Neural progenitor cell (in vitro differentiated cells): ENCODE data around the gene LYPLA2. TPM values are rescaled to one million over a fixed set of nuclear protein-coding genes. Genes with fewer than 3 reads are reported as not detected.
A peak's percentile ranks its signal among the peaks of the same experiment; 100 is the strongest.

Experiments used
- DNase-seq: peaks from one replicate; pipeline ENCODE4 v3.0.0-alpha.2; 2016; ENCODE audit warnings: low spot score
- H2AFZ ChIP-seq: fragments of 200-600 bp; sonication (generic); replicated peaks from 2 replicates; pipeline ENCODE4 v1.6.1; 2016; ENCODE audit warnings: antibody characterized with exemption
- H3F3A ChIP-seq: fragments of 200-600 bp; sonication (generic); 2 replicates; pipeline ENCODE4 v1.6.1; 2016; ENCODE audit warnings: antibody characterized with exemption, low read depth
- H3K27ac ChIP-seq: fragments of 200-600 bp; sonication (generic); 2 replicates; pipeline ENCODE4 v1.5.1; 2016; ENCODE audit warnings: mild to moderate bottlenecking
- H3K27me3 ChIP-seq: fragments of 200-600 bp; sonication (generic); 2 replicates; pipeline ENCODE4 v1.6.1; 2016; ENCODE audit warnings: mild to moderate bottlenecking, moderate library complexity
- H3K36me3 ChIP-seq: fragments of 200-600 bp; sonication (generic); 2 replicates; pipeline ENCODE4 v1.5.1; 2016
- H3K4me1 ChIP-seq: fragments of 200-600 bp; sonication (generic); 2 replicates; pipeline ENCODE4 v1.6.1; 2016; ENCODE audit warnings: mixed run types
- H3K4me2 ChIP-seq: fragments of 200-600 bp; sonication (generic); 2 replicates; pipeline ENCODE4 v1.6.1; 2016
- H3K4me3 ChIP-seq: fragments of 200-600 bp; sonication (generic); 2 replicates; pipeline ENCODE4 v1.5.1; 2016
- H3K79me2 ChIP-seq: fragments of 200-600 bp; sonication (generic); 2 replicates; pipeline ENCODE4 v1.6.1; 2016; ENCODE audit warnings: low read depth
- H3K9ac ChIP-seq: fragments of 200-600 bp; sonication (generic); 2 replicates; pipeline ENCODE4 v1.6.1; 2016
- H3K9me3 ChIP-seq: fragments of 200-600 bp; sonication (generic); 2 replicates; pipeline ENCODE4 v1.5.1; 2016; ENCODE audit warnings: low read depth
- H4K20me1 ChIP-seq: fragments of 200-600 bp; sonication (generic); 2 replicates; pipeline ENCODE4 v1.6.1; 2016; ENCODE audit warnings: low read depth
- H3K27ac Mint-ChIP-seq: 3 replicates; pipeline ENCODE4 v1.8.0; 2021; ENCODE audit warnings: mixed read lengths
- H3K27me3 Mint-ChIP-seq: 2 replicates; pipeline ENCODE4 v1.8.0; 2022; ENCODE audit warnings: low read depth, mild to moderate bottlenecking, inconsistent platforms, moderate library complexity, mixed read lengths; ENCODE audit not compliant: insufficient read depth
- H3K36me3 Mint-ChIP-seq: 3 replicates; pipeline ENCODE4 v1.8.0; 2021; ENCODE audit warnings: mixed read lengths
- H3K4me1 Mint-ChIP-seq: 3 replicates; pipeline ENCODE4 v1.8.0; 2021; ENCODE audit warnings: mixed read lengths
- H3K4me3 Mint-ChIP-seq: 3 replicates; pipeline ENCODE4 v1.8.0; 2021; ENCODE audit warnings: mild to moderate bottlenecking, moderate library complexity, mixed read lengths
- H3K9me3 Mint-ChIP-seq: 3 replicates; pipeline ENCODE4 v1.8.0; 2020; ENCODE audit warnings: mixed read lengths
- CTCF ChIP-seq: fragments of 200-600 bp; sonication (generic); IDR thresholded peaks from 2 replicates; pipeline ENCODE4 v1.5.1; 2017; ENCODE audit warnings: antibody characterized with exemption, mild to moderate bottlenecking
- EZH2 ChIP-seq: fragments of 200-600 bp; sonication (generic); IDR thresholded peaks from 2 replicates; pipeline ENCODE4 v1.6.1; 2017; ENCODE audit warnings: antibody characterized with exemption, mild to moderate bottlenecking, moderate library complexity
- EZH2phosphoT487 ChIP-seq: fragments of 200-600 bp; sonication (generic); IDR thresholded peaks from 2 replicates; pipeline ENCODE4 v1.6.1; 2017; ENCODE audit warnings: antibody characterized with exemption
- total RNA-seq: library from RNA; depleted of rRNA; stranded (reverse); fragments of >200 nt; gene quantifications from 2 replicates; pipeline ENCODE4 v1.2.3, GENCODE V29; 2015; ENCODE audit warnings: low replicate concordance

The LYPLA2 gene
- total RNA-seq, 1 donor from 2014 or later: 41.8 TPM

DNA sequence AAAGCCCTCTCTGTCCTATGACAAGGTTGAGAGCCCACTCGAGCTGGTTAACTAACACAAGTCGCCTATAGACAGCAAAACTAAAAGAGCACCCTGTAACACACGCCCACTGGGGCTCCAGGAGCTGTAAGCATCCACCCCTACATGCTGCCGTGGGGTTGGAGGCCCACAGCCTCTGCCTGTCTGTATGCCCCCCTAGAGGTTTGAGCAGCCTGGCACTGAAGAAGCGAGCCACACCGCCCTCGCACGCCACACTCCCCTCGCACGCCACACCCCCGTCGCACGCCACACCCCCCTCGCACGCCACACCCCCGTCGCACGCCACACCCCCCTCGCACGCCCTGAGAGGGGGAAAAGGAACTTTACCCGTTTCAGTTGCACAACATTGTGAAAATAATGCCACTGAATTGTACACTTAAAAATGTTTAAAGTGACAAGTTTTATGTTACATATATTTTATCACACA is 47.5 kb downstream of the LYPLA2 start:
- no peak overlapping the region for H3K27ac Mint-ChIP-seq
- no peaks in the 10 kb centered on the region for H3K36me3 ChIP-seq
- peak; percentile 59 for DNase-seq
- H3K9me3 ChIP-seq: no peaks in the 10 kb centered on the region
- peak overlapping the region; percentile 83 for H2AFZ ChIP-seq
- H3K36me3 Mint-ChIP-seq: no peaks in the 10 kb centered on the region
- H3K4me1 Mint-ChIP-seq: peaks cover 5% of the 10 kb centered on the region
- no peak for TF ChIP-seq EZH2
- no peak for TF ChIP-seq CTCF
- H3K27ac ChIP-seq: no peak overlapping the region
- peak overlapping the region; percentile 80 for H3K4me3 Mint-ChIP-seq
- H4K20me1 ChIP-seq: no peaks in the 10 kb centered on the region
- H3K27me3 Mint-ChIP-seq: peaks cover 10% of the 10 kb centered on the region
- no peaks in the 10 kb centered on the region for H3K79me2 ChIP-seq
- H3K27me3 ChIP-seq: peaks cover 31% of the 10 kb centered on the region
- H3K4me1 ChIP-seq: peaks cover 4% of the 10 kb centered on the region
- peak overlapping the region; percentile 41 for H3K4me3 ChIP-seq
- H3K9me3 Mint-ChIP-seq: no peaks in the 10 kb centered on the region
- H3K9ac ChIP-seq: no peak overlapping the region
- peak overlapping the region; percentile 77 for H3K4me2 ChIP-seq
- peaks cover 5% of the 10 kb centered on the region for H3F3A ChIP-seq

DNA sequence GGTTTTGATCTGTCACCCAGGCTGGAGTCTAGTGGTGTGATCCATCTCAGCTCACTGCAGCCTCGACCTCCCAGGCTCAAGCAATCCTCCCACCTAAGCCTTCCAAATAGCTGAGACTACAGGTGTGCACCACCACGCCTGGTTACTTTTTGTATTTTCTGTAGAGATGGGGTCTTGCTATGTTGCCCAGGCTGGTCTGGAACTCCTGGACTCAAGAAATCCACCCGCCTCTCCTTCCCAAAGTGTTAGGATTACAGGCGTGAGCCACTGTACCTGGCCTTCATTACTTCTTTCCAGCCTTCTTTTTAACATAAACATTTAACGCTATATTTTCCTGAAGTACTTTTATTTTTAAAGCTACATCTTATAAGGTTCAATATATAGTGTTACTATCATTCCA is 52.7 kb downstream of the LYPLA2 start:
- Histone ChIP-seq H3K27me3 (peaks cover 4% of the 10 kb centered on the region), H3K27ac (no peak overlapping the region), H3K9ac (no peak overlapping the region), H2AFZ (no peak overlapping the region), H3K4me1 (no peaks in the 10 kb centered on the region), H3K4me3 (no peak overlapping the region), H3K36me3 (no peaks in the 10 kb centered on the region), H3K9me3 (no peaks in the 10 kb centered on the region), H3K4me2 (no peak overlapping the region), H3K79me2 (no peaks in the 10 kb centered on the region), H3F3A (no peaks in the 10 kb centered on the region), H4K20me1 (no peaks in the 10 kb centered on the region)
- Mint-ChIP-seq H3K9me3 (no peaks in the 10 kb centered on the region), H3K36me3 (no peaks in the 10 kb centered on the region), H3K27ac (no peak overlapping the region), H3K4me1 (peaks cover under 1% of the 10 kb centered on the region), H3K4me3 (no peak overlapping the region), H3K27me3 (peaks cover 3% of the 10 kb centered on the region)
- TF ChIP-seq EZH2phosphoT487: no peak
- no peak for TF ChIP-seq CTCF
- no peak for TF ChIP-seq EZH2
- DNase-seq: no peak

Other genes starting within 250 kb of the LYPLA2 start
- 99.9 and 235 TPM in 2 replicates for gene ID3, start 231.6 kb upstream of the LYPLA2 start, total RNA-seq
- gene RPL11, start 99.3 kb upstream of the LYPLA2 start, total RNA-seq: 1,388 and 2,503 TPM in 2 replicates
- gene ELOA, start 47.7 kb upstream of the LYPLA2 start, total RNA-seq: 29.1 and 30.0 TPM in 2 replicates
- gene PITHD1, start 12.7 kb upstream of the LYPLA2 start, total RNA-seq: 63.7 and 72.5 TPM in 2 replicates
- 15.6 and 24.2 TPM in 2 replicates for gene GALE, start 9.6 kb downstream of the LYPLA2 start, total RNA-seq
- 20.7 and 30.7 TPM in 2 replicates for gene HMGCL, start 34.3 kb downstream of the LYPLA2 start, total RNA-seq
- 10.2 and 12.6 TPM in 2 replicates for gene FUCA1, start 77.1 kb downstream of the LYPLA2 start, total RNA-seq
- not detected in 2 replicates for gene CNR2, start 122.2 kb downstream of the LYPLA2 start, total RNA-seq
- 258 and 365 TPM in 2 replicates for gene PNRC2, start 168.7 kb downstream of the LYPLA2 start, total RNA-seq
- 161 and 219 TPM in 2 replicates for gene SRSF10, start 189.2 kb downstream of the LYPLA2 start, total RNA-seq